HG02759 (cell line): ENCODE measurements around the gene CNP.

Experiments used
- ATAC-seq: cut with Tn5 transposase; IDR thresholded peaks from one replicate; pipeline ENCODE4 v1.9.1; 2021; ENCODE audit warnings: mild to moderate bottlenecking, moderate library complexity; ENCODE audit not compliant: unreplicated experiment

Gene CNP

GRCh38 chr17:41941168-41941567, 25.4 kb upstream of the CNP start:
- no peak for ATAC-seq

GRCh38 chr17:41942626-41943373, 23.8 kb upstream of the CNP start:
- ATAC-seq: no peak

GRCh38 chr17:41943492-41943891, 23.1 kb upstream of the CNP start:
- ATAC-seq: no peak

GRCh38 chr17:41944943-41945342, 21.7 kb upstream of the CNP start:
- ATAC-seq: no peak

GRCh38 chr17:41948762-41949460, 17.7 kb upstream of the CNP start:
- ATAC-seq: no peak

GRCh38 chr17:41956522-41956921, 10.1 kb upstream of the CNP start:
- ATAC-seq: no peak

- no peak for ATAC-seq
Measured at GRCh38 chr17:41957031-41957868, 9.3 kb upstream of the CNP start.

- no peak for ATAC-seq
Measured at GRCh38 chr17:41957869-41958439, 8.6 kb upstream of the CNP start.

GRCh38 chr17:41959030-41959335, 7.6 kb upstream of the CNP start:
- ATAC-seq: no peak

- ATAC-seq: no peak
Measured at GRCh38 chr17:41959336-41960095, 7.1 kb upstream of the CNP start.

GRCh38 chr17:41962111-41962510, 4.5 kb upstream of the CNP start:
- no peak for ATAC-seq

GRCh38 chr17:41962768-41963434, 3.7 kb upstream of the CNP start:
- no peak for ATAC-seq

GRCh38 chr17:41965694-41966462, 717 bp upstream of the CNP start:
- peak; percentile 32 for ATAC-seq

- ATAC-seq: no peak
Measured at GRCh38 chr17:41967141-41967920, 736 bp downstream of the CNP start.

GRCh38 chr17:41967921-41968578, 1.5 kb downstream of the CNP start:
- ATAC-seq: no peak

- ATAC-seq: no peak
Measured at GRCh38 chr17:41968676-41969075, 2.1 kb downstream of the CNP start.

GRCh38 chr17:41970901-41971331, 4.3 kb downstream of the CNP start:
- ATAC-seq: no peak
